GM12878 (cell line): ENCODE measurements around the gene NIN. TPM values are rescaled to one million over a fixed set of nuclear protein-coding genes. Genes with fewer than 3 reads are reported as not detected.

Source experiments
- ATAC-seq: fragments of 200-7000 bp; cut with Tn5 transposase; 3 replicates; pipeline ENCODE4 v1.9.1; 2020; ENCODE audit warnings: mild to moderate bottlenecking, moderate library complexity
- BruUV-seq: library from RNA; stranded (reverse); fragments of 400-500 nt; replicated peaks from 2 replicates; lab custom pipeline; 2021; lab: Mats Ljungman, UMichigan
- CTCF ChIA-PET: fragments of 300-600 bp; sonication (Branson Sonifier 250); formaldehyde crosslinking; extraction: SDS; loops from one replicate; lab custom pipeline; 2021; ENCODE audit warnings: inconsistent platforms; lab: Yijun Ruan, JAX
- POLR2A ChIA-PET: fragments of 350-600 bp; formaldehyde crosslinking; extraction: SDS; loops from one replicate; lab custom pipeline; 2021; ENCODE audit warnings: inconsistent platforms; lab: Charles Lee
- RAD21 ChIA-PET: fragments of 300-600 bp; sonication (Branson Sonifier 250); formaldehyde crosslinking; loops from one replicate; lab custom pipeline; 2023; ENCODE audit warnings: antibody characterized with exemption; ENCODE audit not compliant: unreplicated experiment; lab: Charles Lee
- SMC1A ChIA-PET: fragments of 300-600 bp; sonication (Branson Sonifier 250); formaldehyde crosslinking; loops from one replicate; lab custom pipeline; 2023; ENCODE audit not compliant: unreplicated experiment, uncharacterized antibody; lab: Charles Lee
- DNase-seq: peaks from one replicate; pipeline ENCODE4 v3.0.0-alpha.2; 2011; ENCODE audit warnings: low read depth, low spot score
- FAIRE-seq: peaks from 3 replicates; lab custom pipeline; 2011; peaks lifted over from hg19 to GRCh38; lab: Jason Lieb, UNC
- H2AFZ ChIP-seq: 2 replicates; pipeline ENCODE4 v1.6.0; 2011; ENCODE audit warnings: low read depth, low read length, control low read depth; ENCODE audit not compliant: control insufficient read depth
- H3K27ac ChIP-seq: 2 replicates; pipeline ENCODE4 v1.5.1; 2011; ENCODE audit warnings: control low read depth; ENCODE audit not compliant: control insufficient read depth, insufficient read depth
- H3K27me3 ChIP-seq, 2 experiments: replicated peaks in 1 of 2; 2 replicates each; pipeline versions ENCODE4 v1.6.0 to v1.6.1; 2011; ENCODE audit warnings: low read length in 1 of 2; ENCODE audit not compliant: control insufficient read depth in 2 of 2, insufficient read depth in 2 of 2
- H3K36me3 ChIP-seq, 2 experiments: 2 replicates each; pipeline ENCODE4 v1.5.1; 2011; ENCODE audit warnings: low read length in 1 of 2; ENCODE audit not compliant: control insufficient read depth in 2 of 2, insufficient read depth in 2 of 2
- H3K4me1 ChIP-seq: 2 replicates; pipeline ENCODE4 v1.6.1; 2011; ENCODE audit warnings: mild to moderate bottlenecking, low read length, moderate library complexity, mixed read lengths; ENCODE audit not compliant: control insufficient read depth, insufficient read depth
- H3K4me2 ChIP-seq: 2 replicates; pipeline ENCODE4 v1.6.0; 2011; ENCODE audit warnings: control low read depth; ENCODE audit not compliant: control insufficient read depth, insufficient read depth
- H3K4me3 ChIP-seq: fragments of 200-600 bp; sonication (generic); 2 replicates; pipeline ENCODE4 v1.5.1; 2016
- H3K79me2 ChIP-seq: 2 replicates; pipeline ENCODE4 v1.6.0; 2011; ENCODE audit warnings: low read length; ENCODE audit not compliant: control insufficient read depth, insufficient read depth
- H3K9ac ChIP-seq: 2 replicates; pipeline ENCODE4 v1.8.0; 2011; ENCODE audit warnings: low read length, control low read depth, mixed read lengths; ENCODE audit not compliant: control insufficient read depth, insufficient read depth
- H3K9me3 ChIP-seq: replicated peaks from 3 replicates; pipeline ENCODE4 v1.5.1; 2011; ENCODE audit warnings: mild to moderate bottlenecking, low read length; ENCODE audit not compliant: control insufficient read depth, insufficient read depth
- H4K20me1 ChIP-seq: 2 replicates; pipeline ENCODE4 v1.6.0; 2011; ENCODE audit not compliant: control insufficient read depth, insufficient read depth
- CBX5 ChIP-seq: sonication (generic); IDR thresholded peaks from 2 replicates; pipeline ENCODE4 v1.6.1; 2016; ENCODE audit warnings: low read depth, moderate library complexity, mild to moderate bottlenecking, inconsistent platforms
- MTA2 ChIP-seq: fragments of 450-650 bp; IDR thresholded peaks from 2 replicates; pipeline ENCODE4 v1.6.1; 2016; ENCODE audit warnings: low read depth, mild to moderate bottlenecking, moderate library complexity
- WGBS: methylation state at CpG from one replicate; pipeline ENCODE4 v1.1.6; 2016; ENCODE audit warnings: low lambda C conversion rate; ENCODE audit not compliant: insufficient replicate concordance, insufficient coverage; ENCODE audit errors: missing lambda C conversion rate; 5-methylcytosine and 5-hydroxymethylcytosine counted together
- in situ Hi-C: fragments of 300-500 bp; cut with MboI; formaldehyde crosslinking; loops from 9 replicates; pipeline ENCODE4 v1.14.3; 2018; ENCODE audit warnings: mixed read lengths
- intact Hi-C: fragments of 100-400 bp; cut with micrococcal nuclease; formaldehyde crosslinking; loops from one replicate; pipeline ENCODE4 v1.14.2; 2022; ENCODE audit not compliant: unreplicated experiment
- polyA plus RNA-seq, 11 experiments: library from polyadenylated mRNA; depleted of rRNA in 4 of 11; unstranded in 6 of 11; stranded (reverse) in 5 of 11; fragments of >200 nt; fragmentation: Nextera tagmentation in 4 of 11; fragmentation: Illumina TruSeq in 1 of 11; extraction: Ambion mirVana in 4 of 11; extraction: Trizol in 1 of 11; gene quantifications; 1 replicate in 1 of 11; 2 replicates in 10 of 11; pipeline versions ENCODE4 v1.2.1 to v1.2.3, GENCODE V29; 2011 to 2016; ENCODE audit warnings: inconsistent platforms in 2 of 11, missing spikeins in 2 of 11, low read depth in 1 of 11
- total RNA-seq, 4 experiments: library from RNA; depleted of rRNA in 3 of 4; stranded (reverse); fragments of >200 nt in 3 of 4; fragmentation: Illumina TruSeq in 1 of 4; extraction: Trizol in 1 of 4; gene quantifications; 2 replicates each; pipeline versions ENCODE4 v1.2.1 to v1.2.3, GENCODE V29; 2013 to 2021
- TF ChIP-seq, protein P1 (sequence below): fragments of 450-650 bp; IDR thresholded peaks from 2 replicates; pipeline ENCODE4 v1.6.1; 2017; ENCODE audit warnings: mild to moderate bottlenecking, moderate library complexity
- TF ChIP-seq, protein P2 (sequence below): IDR thresholded peaks from 2 replicates; pipeline ENCODE4 v1.6.1; 2012; ENCODE audit warnings: low read length, inconsistent platforms

Gene NIN
- total and polyA plus RNA-seq, 10 of the 15 experiments (the other 5 are each of a cell fraction or from before 2014, with no cell fraction given) = 16.2 to 135 (median 70.3) TPM

DNA sequence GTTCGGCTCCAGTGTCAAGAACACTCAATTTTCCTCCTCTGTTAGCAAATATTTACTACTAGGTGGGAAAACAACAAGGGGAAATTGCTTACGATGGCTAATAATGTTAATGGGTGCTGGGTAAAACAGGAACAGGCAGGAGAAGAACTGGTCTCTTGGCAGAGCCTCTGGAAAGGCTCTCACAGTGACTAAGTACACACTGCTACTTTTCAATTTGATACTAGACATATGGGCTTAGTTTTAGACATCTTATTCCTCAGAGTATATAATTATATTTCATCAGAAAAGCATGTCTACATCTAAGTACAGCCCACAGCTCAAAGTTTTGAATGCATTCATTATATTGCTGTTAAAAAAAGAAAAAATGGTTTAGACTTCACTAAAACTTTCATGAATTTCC, 97.5 kb downstream of the NIN start:
- no peaks in the 10 kb centered on the region for H3K79me2 ChIP-seq
- DNase-seq (no peak), ATAC-seq (no peak), FAIRE-seq (no peak)
- in situ Hi-C loops = no loop called here
- peaks cover 8 to 43% of the 10 kb centered on the region in 2 experiments for H3K36me3 ChIP-seq
- no peak overlapping the region for H3K27ac ChIP-seq
- H3K9ac ChIP-seq = no peak overlapping the region
- no TSS peak for BruUV-seq
- SMC1A ChIA-PET = interaction anchor here (1.5 kb wide), 1 partner anchor 8 kb away, joined by 5 read pairs; no protein-coding TSS in a partner anchor
- 100% methylated on average over 2 of the region's 2 CpGs for WGBS
- no peak overlapping the region for H3K4me3 ChIP-seq
- intact Hi-C loops = no loop called here
- no peaks in the 10 kb centered on the region for H3K27me3 ChIP-seq
- H3K9me3 ChIP-seq = peaks cover 5% of the 10 kb centered on the region; the same call in 2 of the 3 replicates
- TF ChIP-seq CBX5 (no peak), MTA2 (no peak)
- TF ChIP-seq, protein P1, sequence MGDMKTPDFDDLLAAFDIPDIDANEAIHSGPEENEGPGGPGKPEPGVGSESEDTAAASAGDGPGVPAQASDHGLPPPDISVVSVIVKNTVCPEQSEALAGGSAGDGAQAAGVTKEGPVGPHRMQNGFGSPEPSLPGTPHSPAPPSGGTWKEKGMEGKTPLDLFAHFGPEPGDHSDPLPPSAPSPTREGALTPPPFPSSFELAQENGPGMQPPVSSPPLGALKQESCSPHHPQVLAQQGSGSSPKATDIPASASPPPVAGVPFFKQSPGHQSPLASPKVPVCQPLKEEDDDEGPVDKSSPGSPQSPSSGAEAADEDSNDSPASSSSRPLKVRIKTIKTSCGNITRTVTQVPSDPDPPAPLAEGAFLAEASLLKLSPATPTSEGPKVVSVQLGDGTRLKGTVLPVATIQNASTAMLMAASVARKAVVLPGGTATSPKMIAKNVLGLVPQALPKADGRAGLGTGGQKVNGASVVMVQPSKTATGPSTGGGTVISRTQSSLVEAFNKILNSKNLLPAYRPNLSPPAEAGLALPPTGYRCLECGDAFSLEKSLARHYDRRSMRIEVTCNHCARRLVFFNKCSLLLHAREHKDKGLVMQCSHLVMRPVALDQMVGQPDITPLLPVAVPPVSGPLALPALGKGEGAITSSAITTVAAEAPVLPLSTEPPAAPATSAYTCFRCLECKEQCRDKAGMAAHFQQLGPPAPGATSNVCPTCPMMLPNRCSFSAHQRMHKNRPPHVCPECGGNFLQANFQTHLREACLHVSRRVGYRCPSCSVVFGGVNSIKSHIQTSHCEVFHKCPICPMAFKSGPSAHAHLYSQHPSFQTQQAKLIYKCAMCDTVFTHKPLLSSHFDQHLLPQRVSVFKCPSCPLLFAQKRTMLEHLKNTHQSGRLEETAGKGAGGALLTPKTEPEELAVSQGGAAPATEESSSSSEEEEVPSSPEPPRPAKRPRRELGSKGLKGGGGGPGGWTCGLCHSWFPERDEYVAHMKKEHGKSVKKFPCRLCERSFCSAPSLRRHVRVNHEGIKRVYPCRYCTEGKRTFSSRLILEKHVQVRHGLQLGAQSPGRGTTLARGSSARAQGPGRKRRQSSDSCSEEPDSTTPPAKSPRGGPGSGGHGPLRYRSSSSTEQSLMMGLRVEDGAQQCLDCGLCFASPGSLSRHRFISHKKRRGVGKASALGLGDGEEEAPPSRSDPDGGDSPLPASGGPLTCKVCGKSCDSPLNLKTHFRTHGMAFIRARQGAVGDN = no peak
- TF ChIP-seq, protein P2, sequence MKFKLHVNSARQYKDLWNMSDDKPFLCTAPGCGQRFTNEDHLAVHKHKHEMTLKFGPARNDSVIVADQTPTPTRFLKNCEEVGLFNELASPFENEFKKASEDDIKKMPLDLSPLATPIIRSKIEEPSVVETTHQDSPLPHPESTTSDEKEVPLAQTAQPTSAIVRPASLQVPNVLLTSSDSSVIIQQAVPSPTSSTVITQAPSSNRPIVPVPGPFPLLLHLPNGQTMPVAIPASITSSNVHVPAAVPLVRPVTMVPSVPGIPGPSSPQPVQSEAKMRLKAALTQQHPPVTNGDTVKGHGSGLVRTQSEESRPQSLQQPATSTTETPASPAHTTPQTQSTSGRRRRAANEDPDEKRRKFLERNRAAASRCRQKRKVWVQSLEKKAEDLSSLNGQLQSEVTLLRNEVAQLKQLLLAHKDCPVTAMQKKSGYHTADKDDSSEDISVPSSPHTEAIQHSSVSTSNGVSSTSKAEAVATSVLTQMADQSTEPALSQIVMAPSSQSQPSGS = no peak
- CTCF ChIA-PET = interaction anchor here (0.6 to 5.8 kb wide), 5 partner anchors 10 to 114 kb away, joined by 3 to 41 read pairs (median 3); no protein-coding TSS in a partner anchor
- peaks cover 13% of the 10 kb centered on the region for H3K4me1 ChIP-seq
- RAD21 ChIA-PET = interaction anchor here (0.7 to 1.0 kb wide), 2 partner anchors 10 to 18 kb away, joined by 3 read pairs; no protein-coding TSS in a partner anchor
- H3K4me2 ChIP-seq = no peak overlapping the region
- POLR2A ChIA-PET = interaction anchor here (0.6 kb wide), 1 partner anchor 1109 kb away, joined by 3 read pairs; no protein-coding TSS in a partner anchor
- H4K20me1 ChIP-seq = no peaks in the 10 kb centered on the region
- H2AFZ ChIP-seq = no peak overlapping the region
